Chondrocyte (in vitro differentiated cells): ENCODE results near the gene CCN6. TPM values are rescaled to one million over a fixed set of nuclear protein-coding genes. Genes with fewer than 3 reads are reported as not detected.

Experiments used
- DNase-seq: peaks from one replicate; pipeline ENCODE4 v3.0.0; 2021; ENCODE audit warnings: mixed read lengths, low spot score
- H3K27ac Mint-ChIP-seq: one replicate; pipeline ENCODE4 v1.8.0; 2021; ENCODE audit warnings: mild to moderate bottlenecking, moderate library complexity, mixed read lengths; ENCODE audit not compliant: unreplicated experiment
- H3K27me3 Mint-ChIP-seq: 2 replicates; pipeline ENCODE4 v1.8.0; 2021; ENCODE audit warnings: low read depth, mixed read lengths
- H3K36me3 Mint-ChIP-seq: 2 replicates; pipeline ENCODE4 v1.8.0; 2021; ENCODE audit warnings: low read depth, mixed read lengths
- H3K4me1 Mint-ChIP-seq: 2 replicates; pipeline ENCODE4 v1.8.0; 2021; ENCODE audit warnings: low read depth, mild to moderate bottlenecking, mixed read lengths
- H3K4me3 Mint-ChIP-seq: one replicate; pipeline ENCODE4 v1.8.0; 2021; ENCODE audit warnings: mild to moderate bottlenecking, moderate library complexity, mixed read lengths; ENCODE audit not compliant: unreplicated experiment
- H3K9me3 Mint-ChIP-seq: 2 replicates; pipeline ENCODE4 v1.8.0; 2021; ENCODE audit warnings: low read depth, mixed read lengths
- total RNA-seq: library from RNA; stranded (reverse); gene quantifications from 3 replicates; pipeline ENCODE4 v1.2.1, GENCODE V29; 2021
- TF ChIP-seq, protein P1 (sequence below): fragments of 200-600 bp; sonication (generic); IDR thresholded peaks from 2 replicates; pipeline ENCODE4 v1.5.0; 2021; ENCODE audit warnings: antibody characterized with exemption, mild to moderate bottlenecking, moderate library complexity

CCN6 gene
- total RNA-seq, 1 donor from 2014 or later, result not detected

DNA sequence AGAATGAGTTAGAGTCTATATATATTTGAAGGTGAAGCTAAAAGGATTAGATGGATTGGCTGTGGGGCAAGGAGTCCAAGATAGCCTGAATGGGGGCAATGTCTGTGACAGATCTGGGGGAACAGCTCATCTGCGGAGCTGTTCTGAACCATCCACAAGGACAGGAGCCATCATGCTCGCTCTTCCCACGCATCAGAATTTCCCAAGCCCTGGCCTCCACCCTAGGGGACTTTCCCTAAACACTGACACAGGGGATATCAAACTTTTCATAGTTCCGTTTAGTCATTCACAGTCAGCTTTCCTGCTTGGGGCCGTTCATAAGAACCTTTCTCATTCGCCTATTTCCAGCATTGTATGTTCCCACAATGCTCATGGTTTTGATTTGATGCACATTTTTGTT is 37.6 kb upstream of the CCN6 start:
- Mint-ChIP-seq H3K4me3 (no peak overlapping the region), H3K27me3 (no peaks in the 10 kb centered on the region), H3K9me3 (no peaks in the 10 kb centered on the region), H3K27ac (no peak overlapping the region), H3K4me1 (peaks cover 44% of the 10 kb centered on the region), H3K36me3 (no peaks in the 10 kb centered on the region)
- TF ChIP-seq, protein P1, sequence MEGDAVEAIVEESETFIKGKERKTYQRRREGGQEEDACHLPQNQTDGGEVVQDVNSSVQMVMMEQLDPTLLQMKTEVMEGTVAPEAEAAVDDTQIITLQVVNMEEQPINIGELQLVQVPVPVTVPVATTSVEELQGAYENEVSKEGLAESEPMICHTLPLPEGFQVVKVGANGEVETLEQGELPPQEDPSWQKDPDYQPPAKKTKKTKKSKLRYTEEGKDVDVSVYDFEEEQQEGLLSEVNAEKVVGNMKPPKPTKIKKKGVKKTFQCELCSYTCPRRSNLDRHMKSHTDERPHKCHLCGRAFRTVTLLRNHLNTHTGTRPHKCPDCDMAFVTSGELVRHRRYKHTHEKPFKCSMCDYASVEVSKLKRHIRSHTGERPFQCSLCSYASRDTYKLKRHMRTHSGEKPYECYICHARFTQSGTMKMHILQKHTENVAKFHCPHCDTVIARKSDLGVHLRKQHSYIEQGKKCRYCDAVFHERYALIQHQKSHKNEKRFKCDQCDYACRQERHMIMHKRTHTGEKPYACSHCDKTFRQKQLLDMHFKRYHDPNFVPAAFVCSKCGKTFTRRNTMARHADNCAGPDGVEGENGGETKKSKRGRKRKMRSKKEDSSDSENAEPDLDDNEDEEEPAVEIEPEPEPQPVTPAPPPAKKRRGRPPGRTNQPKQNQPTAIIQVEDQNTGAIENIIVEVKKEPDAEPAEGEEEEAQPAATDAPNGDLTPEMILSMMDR, result no peak
- no peak for DNase-seq

DNA sequence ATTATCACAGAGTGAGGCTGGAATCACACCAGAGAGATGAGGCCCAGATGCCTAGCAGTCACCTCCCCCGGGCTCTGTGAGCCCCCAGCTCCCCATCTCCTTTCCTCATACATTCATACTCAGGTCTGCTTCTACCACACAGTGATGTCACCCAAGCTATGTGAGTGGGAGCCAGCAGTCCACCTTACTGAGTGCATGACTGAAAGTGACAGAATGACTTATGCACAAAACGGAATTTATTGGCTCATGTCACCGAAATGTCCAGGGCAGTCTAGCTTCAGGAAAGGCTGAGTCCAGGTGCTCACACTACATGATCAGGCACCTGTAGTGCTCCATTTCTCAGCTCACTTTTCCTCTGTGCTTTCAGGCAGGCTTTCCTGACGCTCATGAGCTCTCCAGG is 36.7 kb upstream of the CCN6 start:
- TF ChIP-seq, protein P1, result no peak
- Mint-ChIP-seq H3K9me3 (no peaks in the 10 kb centered on the region), H3K36me3 (no peaks in the 10 kb centered on the region), H3K4me3 (no peak overlapping the region), H3K4me1 (peaks cover 44% of the 10 kb centered on the region), H3K27ac (no peak overlapping the region), H3K27me3 (no peaks in the 10 kb centered on the region)
- no peak for DNase-seq

DNA sequence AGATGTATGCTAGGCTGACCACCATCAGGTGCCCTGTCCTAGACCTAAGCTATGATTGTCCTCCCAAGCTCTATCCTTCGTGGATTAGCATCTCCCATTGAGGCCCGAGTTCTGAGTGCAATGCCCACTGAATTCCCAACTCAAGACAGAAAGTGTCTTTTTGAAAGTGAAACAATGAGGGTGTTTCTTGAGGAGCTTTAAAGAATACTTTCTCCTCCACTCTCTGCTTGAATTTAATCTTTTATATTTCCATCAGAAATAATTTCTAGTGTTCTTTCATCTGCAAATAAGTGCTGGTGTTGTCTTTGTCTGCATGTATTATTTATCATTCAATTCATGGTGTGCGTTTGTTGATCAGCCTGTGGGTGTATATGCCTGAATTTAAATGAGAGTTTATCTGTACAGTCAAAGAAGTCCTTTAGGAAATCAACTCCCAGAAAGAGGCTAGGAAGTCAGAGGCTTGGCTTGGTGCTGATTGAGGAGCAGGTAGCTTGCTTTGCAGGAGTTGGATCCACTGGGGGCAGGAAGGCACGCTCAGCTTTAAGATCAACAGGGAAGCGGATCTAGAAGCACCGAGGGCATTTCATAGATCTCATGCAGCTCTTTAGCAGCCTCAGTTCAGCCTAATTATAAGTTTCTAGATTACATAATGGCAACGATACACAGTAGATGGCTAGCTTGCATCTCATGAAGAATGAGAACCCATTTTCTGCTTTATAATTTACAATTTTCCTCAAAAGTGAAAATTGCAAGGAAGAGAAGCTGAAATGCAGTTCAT is 36.0 kb upstream of the CCN6 start:
- H3K9me3 Mint-ChIP-seq, result no peaks in the 10 kb centered on the region
- H3K36me3 Mint-ChIP-seq, result no peaks in the 10 kb centered on the region
- H3K4me1 Mint-ChIP-seq, result peaks cover 44% of the 10 kb centered on the region
- no peaks in the 10 kb centered on the region for H3K27me3 Mint-ChIP-seq
- TF ChIP-seq, protein P1, result no peak
- H3K27ac Mint-ChIP-seq, result no peak overlapping the region
- DNase-seq, result no peak
- no peak overlapping the region for H3K4me3 Mint-ChIP-seq

DNA sequence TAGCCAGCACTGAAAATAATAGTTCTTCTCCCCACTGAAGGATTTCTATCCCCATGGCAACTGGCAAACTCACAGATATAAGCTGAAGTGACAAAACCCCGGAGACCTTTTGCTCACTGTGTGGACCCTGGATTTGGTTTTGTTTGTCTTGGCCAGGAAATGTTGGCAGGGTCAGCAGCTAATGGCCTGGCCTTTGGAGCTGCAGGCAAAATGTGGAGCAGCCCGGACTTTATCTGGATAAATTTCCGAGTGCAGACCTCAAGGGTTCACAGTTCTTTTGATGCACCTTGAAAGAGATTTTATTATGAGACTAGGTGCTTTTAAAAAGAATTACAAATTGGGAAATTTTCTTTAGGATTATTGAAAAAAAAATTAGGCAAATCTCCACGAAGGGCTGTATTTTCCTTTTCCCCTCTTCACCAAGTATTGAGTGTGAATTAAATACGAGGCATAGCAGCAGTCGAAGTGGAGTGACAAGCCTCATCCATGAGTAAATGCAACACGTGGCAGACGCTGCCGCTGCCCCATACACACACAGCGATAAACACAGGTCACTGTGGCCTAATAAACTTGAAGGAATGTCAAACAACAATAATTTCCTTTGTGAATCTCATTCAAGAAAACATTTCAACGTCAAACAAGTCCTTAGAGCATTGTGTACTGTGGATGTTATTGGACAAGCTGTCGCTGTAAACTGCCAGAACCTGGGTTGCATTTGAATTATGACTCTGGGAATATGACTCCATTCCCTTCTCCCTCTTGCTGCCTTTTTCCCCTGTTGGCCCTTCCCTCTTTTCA is 35.1 kb upstream of the CCN6 start:
- H3K27ac Mint-ChIP-seq, result no peak overlapping the region
- peaks cover 4% of the 10 kb centered on the region for H3K9me3 Mint-ChIP-seq
- DNase-seq, result no peak
- peaks cover 44% of the 10 kb centered on the region for H3K4me1 Mint-ChIP-seq
- TF ChIP-seq, protein P1, result no peak
- H3K36me3 Mint-ChIP-seq, result no peaks in the 10 kb centered on the region
- H3K4me3 Mint-ChIP-seq, result no peak overlapping the region
- H3K27me3 Mint-ChIP-seq, result no peaks in the 10 kb centered on the region

DNA sequence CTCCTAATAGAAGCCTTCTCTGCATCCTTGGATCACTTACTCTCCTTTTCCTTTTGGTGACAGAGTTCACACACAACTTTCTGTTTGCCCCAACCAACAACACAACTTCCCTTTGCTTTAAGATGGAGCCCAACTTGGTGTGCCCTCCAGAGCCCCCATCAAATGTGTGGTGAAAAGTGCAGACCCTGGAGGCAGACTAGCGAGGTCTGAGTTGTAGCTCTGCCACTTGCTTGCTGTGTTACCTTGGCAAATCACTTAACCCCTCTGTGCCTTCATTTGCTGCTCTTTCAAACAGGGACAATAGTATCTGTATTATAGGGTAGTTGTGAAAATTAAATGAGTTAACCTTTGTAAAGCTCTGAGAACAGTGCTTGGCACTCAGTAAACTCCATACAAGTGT is 34.3 kb upstream of the CCN6 start:
- no peak for DNase-seq
- no peak overlapping the region for H3K27ac Mint-ChIP-seq
- no peaks in the 10 kb centered on the region for H3K27me3 Mint-ChIP-seq
- no peak overlapping the region for H3K4me3 Mint-ChIP-seq
- TF ChIP-seq, protein P1, result no peak
- H3K9me3 Mint-ChIP-seq, result peaks cover 11% of the 10 kb centered on the region
- peaks cover 37% of the 10 kb centered on the region for H3K4me1 Mint-ChIP-seq
- peaks cover 4% of the 10 kb centered on the region for H3K36me3 Mint-ChIP-seq
